BLaER1 (cell line): ENCODE results near the gene EML4.

Source experiments
- H3K27ac ChIP-seq: shearing (Covaris generic); formaldehyde crosslinking; 2 replicates; pipeline ENCODE4 v1.8.1; 2022
- H3K27me3 ChIP-seq: shearing (Covaris generic); formaldehyde crosslinking; 2 replicates; pipeline ENCODE4 v1.8.1; 2022
- H3K36me3 ChIP-seq: shearing (Covaris generic); formaldehyde crosslinking; 2 replicates; pipeline ENCODE4 v1.8.1; 2022
- H3K4me1 ChIP-seq: shearing (Covaris generic); formaldehyde crosslinking; 2 replicates; pipeline ENCODE4 v1.8.1; 2022
- H3K4me2 ChIP-seq: shearing (Covaris generic); formaldehyde crosslinking; 2 replicates; pipeline ENCODE4 v1.8.1; 2022
- H3K4me3 ChIP-seq: shearing (Covaris generic); formaldehyde crosslinking; 2 replicates; pipeline ENCODE4 v1.8.1; 2022
- H3K9ac ChIP-seq: shearing (Covaris generic); formaldehyde crosslinking; 2 replicates; pipeline ENCODE4 v1.8.1; 2022
- H3K9me3 ChIP-seq: shearing (Covaris generic); formaldehyde crosslinking; 2 replicates; pipeline ENCODE4 v1.8.1; 2022
- H4K20me1 ChIP-seq: shearing (Covaris generic); formaldehyde crosslinking; 2 replicates; pipeline ENCODE4 v1.8.1; 2022
- Cebpa-rat ChIP-seq: shearing (Covaris generic); IDR thresholded peaks from 2 replicates; pipeline ENCODE4 v1.8.1; 2022

Gene EML4

GRCh38 chr2:42194428-42194827 lies 25.3 kb downstream of the EML4 start:
- no peak overlapping the region for H3K4me2 ChIP-seq

DNA sequence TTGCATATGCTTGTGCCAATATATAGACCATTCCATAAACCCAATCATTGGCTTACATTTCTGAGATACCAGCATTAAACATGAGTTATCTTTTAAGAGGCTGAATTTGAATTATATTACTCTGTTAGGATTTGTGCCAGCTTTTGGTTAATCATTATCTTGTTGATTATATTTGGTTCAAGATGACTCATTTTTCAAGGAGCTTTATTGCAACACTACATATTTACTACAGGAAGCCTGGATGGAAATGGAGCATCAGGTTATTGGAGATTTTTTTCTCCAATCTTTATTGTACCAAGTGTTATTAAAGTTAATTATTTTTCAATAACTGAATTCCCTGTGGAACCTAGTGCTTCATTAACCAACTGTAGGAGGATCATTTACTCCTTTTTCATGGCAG lies 26.4 kb downstream of the EML4 start:
- H3K4me3 ChIP-seq: no peak overlapping the region
- no peaks in the 10 kb centered on the region for H3K9me3 ChIP-seq
- H3K27me3 ChIP-seq: no peaks in the 10 kb centered on the region
- no peak for TF ChIP-seq Cebpa-rat
- no peak overlapping the region for H3K27ac ChIP-seq
- no peak overlapping the region for H3K9ac ChIP-seq
- H3K36me3 ChIP-seq: no peaks in the 10 kb centered on the region
- no peak overlapping the region for H3K4me2 ChIP-seq
- H3K4me1 ChIP-seq: peaks cover 10% of the 10 kb centered on the region
- H4K20me1 ChIP-seq: peaks cover 51% of the 10 kb centered on the region

More at GRCh38 chr2:42194428-42194827, 25.3 kb downstream of the EML4 start:
- Histone ChIP-seq H3K4me1 (peaks cover 10% of the 10 kb centered on the region), H3K36me3 (no peaks in the 10 kb centered on the region), H3K4me3 (no peak overlapping the region), H3K9ac (no peak overlapping the region), H3K27ac (no peak overlapping the region), H4K20me1 (peaks cover 51% of the 10 kb centered on the region), H3K27me3 (no peaks in the 10 kb centered on the region), H3K9me3 (no peaks in the 10 kb centered on the region)
- TF ChIP-seq Cebpa-rat: no peak

GRCh38 chr2:42196070-42196402 lies 26.9 kb downstream of the EML4 start:
- no peak overlapping the region for H3K4me3 ChIP-seq
- no peaks in the 10 kb centered on the region for H3K9me3 ChIP-seq
- no peaks in the 10 kb centered on the region for H3K36me3 ChIP-seq
- no peaks in the 10 kb centered on the region for H3K27me3 ChIP-seq
- TF ChIP-seq Cebpa-rat: no peak
- no peak overlapping the region for H3K4me2 ChIP-seq
- H3K4me1 ChIP-seq: peaks cover 10% of the 10 kb centered on the region
- H3K9ac ChIP-seq: no peak overlapping the region
- H4K20me1 ChIP-seq: peaks cover 49% of the 10 kb centered on the region
- no peak overlapping the region for H3K27ac ChIP-seq

- Histone ChIP-seq H3K4me1 (peaks cover 10% of the 10 kb centered on the region), H4K20me1 (peaks cover 43% of the 10 kb centered on the region), H3K36me3 (no peaks in the 10 kb centered on the region), H3K27ac (no peak overlapping the region), H3K4me3 (no peak overlapping the region), H3K9me3 (no peaks in the 10 kb centered on the region), H3K4me2 (peak overlapping the region; percentile 37; the same call in 1 of the 2 replicates), H3K27me3 (no peaks in the 10 kb centered on the region), H3K9ac (no peak overlapping the region)
- no peak for TF ChIP-seq Cebpa-rat
These were observed 27.5 kb downstream of the EML4 start for GRCh38 chr2:42196403-42197267.

- no peak for TF ChIP-seq Cebpa-rat
- no peak overlapping the region for H3K4me2 ChIP-seq
These were observed 28.6 kb downstream of the EML4 start for GRCh38 chr2:42197792-42198191.

DNA sequence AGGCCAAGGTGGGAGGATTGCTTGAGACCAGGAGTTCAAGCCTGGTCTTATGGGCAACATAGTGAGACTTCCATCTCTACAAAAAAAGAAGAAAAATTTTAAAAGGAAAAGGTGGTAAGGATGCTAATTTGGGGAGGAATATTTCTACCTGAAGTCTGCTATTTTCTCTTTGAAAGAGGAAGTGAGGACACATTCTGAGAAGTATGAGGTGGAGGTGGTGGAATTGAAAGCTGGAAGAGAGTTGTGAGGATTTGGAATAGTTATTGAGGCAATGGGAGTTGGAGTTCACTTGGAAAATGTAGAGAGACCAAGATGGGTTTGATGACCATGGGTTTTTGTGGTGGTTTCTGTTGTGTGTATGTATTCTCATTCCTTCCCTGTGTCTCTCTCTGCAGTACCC lies 29.3 kb downstream of the EML4 start:
- no peak for TF ChIP-seq Cebpa-rat
- Histone ChIP-seq H3K27ac (no peak overlapping the region), H3K36me3 (no peaks in the 10 kb centered on the region), H3K4me1 (peaks cover 10% of the 10 kb centered on the region), H3K4me2 (no peak overlapping the region), H4K20me1 (peaks cover 26% of the 10 kb centered on the region), H3K27me3 (no peaks in the 10 kb centered on the region), H3K9ac (no peak overlapping the region), H3K4me3 (no peak overlapping the region), H3K9me3 (no peaks in the 10 kb centered on the region)

More at GRCh38 chr2:42197792-42198191, 28.6 kb downstream of the EML4 start:
- H4K20me1 ChIP-seq: peaks cover 32% of the 10 kb centered on the region
- no peaks in the 10 kb centered on the region for H3K27me3 ChIP-seq
- no peak overlapping the region for H3K27ac ChIP-seq
- no peaks in the 10 kb centered on the region for H3K9me3 ChIP-seq
- H3K9ac ChIP-seq: no peak overlapping the region
- H3K36me3 ChIP-seq: no peaks in the 10 kb centered on the region
- peaks cover 10% of the 10 kb centered on the region for H3K4me1 ChIP-seq
- no peak overlapping the region for H3K4me3 ChIP-seq

DNA sequence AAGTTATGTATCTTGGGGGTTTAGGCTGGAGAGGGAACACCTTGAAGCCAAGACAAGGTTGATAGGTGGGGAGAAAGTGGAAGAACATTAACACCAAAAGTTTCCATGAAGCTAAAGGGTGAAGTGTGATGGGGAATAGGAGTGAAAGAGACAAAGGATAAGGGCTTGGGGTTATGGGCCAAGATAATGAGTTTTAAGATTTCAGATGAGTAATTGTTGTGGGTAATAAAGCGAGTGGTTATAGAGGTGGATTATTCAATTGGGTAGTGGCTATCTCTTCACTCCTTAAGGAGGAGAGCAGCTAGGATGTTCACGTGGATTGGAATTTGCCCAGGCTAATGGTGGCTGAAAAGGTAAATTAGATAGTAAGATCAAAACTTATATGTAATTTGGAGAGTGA lies 29.8 kb downstream of the EML4 start:
- no peak for TF ChIP-seq Cebpa-rat
- Histone ChIP-seq H3K36me3 (no peaks in the 10 kb centered on the region), H3K4me2 (no peak overlapping the region), H3K27me3 (no peaks in the 10 kb centered on the region), H4K20me1 (peaks cover 26% of the 10 kb centered on the region), H3K4me3 (no peak overlapping the region), H3K9ac (no peak overlapping the region), H3K4me1 (peaks cover 10% of the 10 kb centered on the region), H3K27ac (no peak overlapping the region), H3K9me3 (no peaks in the 10 kb centered on the region)

- Histone ChIP-seq H3K4me2 (no peak overlapping the region), H3K9me3 (no peaks in the 10 kb centered on the region), H4K20me1 (peaks cover 23% of the 10 kb centered on the region), H3K4me3 (no peak overlapping the region), H3K27ac (no peak overlapping the region), H3K4me1 (peaks cover 10% of the 10 kb centered on the region), H3K9ac (no peak overlapping the region), H3K36me3 (no peaks in the 10 kb centered on the region), H3K27me3 (no peaks in the 10 kb centered on the region)
- TF ChIP-seq Cebpa-rat: no peak
These were observed 30.5 kb downstream of the EML4 start for GRCh38 chr2:42199626-42200025.

DNA sequence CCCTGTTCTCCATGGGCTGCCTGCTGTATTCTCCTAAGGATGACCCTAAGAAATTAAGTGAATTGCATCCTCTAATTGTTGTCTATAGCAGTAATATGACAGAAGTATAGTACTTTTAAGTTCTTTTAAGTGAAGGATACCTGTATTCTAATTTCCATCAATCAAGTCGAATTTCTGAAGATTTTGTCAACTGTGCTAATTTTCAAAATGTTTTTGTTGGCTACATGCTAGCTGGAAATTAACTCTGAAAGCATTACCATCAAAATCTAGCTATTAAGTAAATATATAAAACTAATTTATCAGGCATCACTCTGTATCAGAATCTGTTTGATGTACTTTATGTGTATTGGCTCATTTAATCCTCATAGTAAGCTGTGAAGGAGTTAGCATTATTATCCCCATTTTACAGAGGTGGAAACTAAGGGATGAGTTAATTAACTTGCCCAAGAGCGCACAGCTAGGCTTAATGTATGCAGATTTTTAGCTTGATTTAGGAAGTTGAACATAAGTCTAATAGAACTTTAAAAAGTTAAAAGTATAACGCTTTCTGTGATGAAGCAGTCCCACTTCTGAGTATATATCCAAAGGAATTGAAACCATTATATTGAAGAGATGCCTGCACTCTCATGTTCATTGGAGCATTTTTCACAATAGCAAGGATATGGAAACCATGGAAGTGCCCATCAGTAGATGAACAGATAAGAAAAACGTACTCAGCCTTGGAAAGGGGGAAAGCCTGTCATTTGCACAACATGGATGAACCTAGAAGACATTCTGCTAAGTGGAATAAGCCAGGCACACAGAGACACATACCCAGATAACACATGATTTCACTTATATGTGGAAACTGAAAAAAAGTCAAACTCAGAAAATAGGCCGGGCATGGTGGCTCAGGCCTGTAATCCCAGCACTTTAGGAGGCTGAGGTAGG lies 32.0 kb downstream of the EML4 start:
- no peaks in the 10 kb centered on the region for H3K9me3 ChIP-seq
- no peaks in the 10 kb centered on the region for H3K27me3 ChIP-seq
- H4K20me1 ChIP-seq: peaks cover 27% of the 10 kb centered on the region
- TF ChIP-seq Cebpa-rat: no peak
- H3K4me1 ChIP-seq: peaks cover 10% of the 10 kb centered on the region
- no peak overlapping the region for H3K27ac ChIP-seq
- H3K36me3 ChIP-seq: no peaks in the 10 kb centered on the region
- no peak overlapping the region for H3K4me3 ChIP-seq
- H3K4me2 ChIP-seq: no peak overlapping the region
- no peak overlapping the region for H3K9ac ChIP-seq

GRCh38 chr2:42202634-42203008 lies 33.5 kb downstream of the EML4 start:
- H3K4me1 ChIP-seq: no peaks in the 10 kb centered on the region
- TF ChIP-seq Cebpa-rat: no peak
- H4K20me1 ChIP-seq: peaks cover 37% of the 10 kb centered on the region

More at GRCh38 chr2:42202634-42203008, 33.5 kb downstream of the EML4 start:
- Histone ChIP-seq H3K4me3 (no peak overlapping the region), H3K4me2 (no peak overlapping the region), H3K27me3 (no peaks in the 10 kb centered on the region), H3K9me3 (no peaks in the 10 kb centered on the region), H3K36me3 (no peaks in the 10 kb centered on the region), H3K9ac (no peak overlapping the region), H3K27ac (no peak overlapping the region)
